Naive thymus-derived CD4-positive, alpha-beta T cell (primary cell): ENCODE data around the gene GPX8. TPM values are rescaled to one million over a fixed set of nuclear protein-coding genes. Genes with fewer than 3 reads are reported as not detected.

Source experiments
- ATAC-seq: fragments of 150-1000 bp; cut with Tn5 transposase; 2 replicates; pipeline ENCODE4 v1.10.0; 2021; ENCODE audit warnings: mild to moderate bottlenecking, moderate library complexity
- CTCF ChIA-PET: fragments of 350-600 bp; sonication (Branson Sonifier 250); formaldehyde crosslinking; loops from one replicate; lab custom pipeline; 2021; ENCODE audit warnings: antibody characterized with exemption; lab: Charles Lee
- POLR2A ChIA-PET: fragments of 350-600 bp; sonication (Branson Sonifier 250); formaldehyde crosslinking; loops from one replicate; lab custom pipeline; 2021; ENCODE audit warnings: antibody characterized with exemption, inconsistent platforms; lab: Charles Lee
- DNase-seq, 9 donors: peaks; one replicate each; pipeline versions ENCODE4 v3.0.0 to v3.0.0-alpha.2; 2020 to 2022; ENCODE audit warnings: mixed read lengths in 1 of 9
- H3K27ac ChIP-seq: one replicate; pipeline ENCODE4 v1.7.0; 2013; ENCODE audit warnings: mild to moderate bottlenecking, low read depth, low read length, moderate library complexity
- H3K27me3 ChIP-seq, 2 donors: one replicate each; pipeline ENCODE4 v1.7.0; 2013; ENCODE audit warnings: low read length in 2 of 2, mild to moderate bottlenecking in 2 of 2, moderate library complexity in 2 of 2; ENCODE audit not compliant: control insufficient read depth in 2 of 2, insufficient read depth in 2 of 2
- H3K36me3 ChIP-seq, 3 experiments: 1 replicate in 2 of 3; 2 replicates in 1 of 3; pipeline ENCODE4 v1.7.0; 2013; ENCODE audit warnings: low read length in 3 of 3, mild to moderate bottlenecking in 3 of 3, moderate library complexity in 1 of 3; ENCODE audit not compliant: insufficient read depth in 3 of 3, control insufficient read depth in 2 of 3
- H3K4me1 ChIP-seq, 2 donors: one replicate each; pipeline ENCODE4 v1.7.0; 2013; ENCODE audit warnings: low read length in 2 of 2, mild to moderate bottlenecking in 2 of 2, moderate library complexity in 1 of 2; ENCODE audit not compliant: control insufficient read depth in 2 of 2, insufficient read depth in 2 of 2
- H3K4me3 ChIP-seq: 2 replicates; pipeline ENCODE4 v1.7.0; 2013; ENCODE audit warnings: mild to moderate bottlenecking, low read length
- H3K9me3 ChIP-seq, 3 experiments: 1 replicate in 2 of 3; 2 replicates in 1 of 3; pipeline ENCODE4 v1.7.0; 2013; ENCODE audit warnings: low read length in 3 of 3; ENCODE audit not compliant: control insufficient read depth in 2 of 3
- H3K27ac Mint-ChIP-seq, 9 donors: one replicate each; pipeline ENCODE4 v1.8.0; 2020 to 2022; ENCODE audit warnings: mixed read lengths in 9 of 9, mild to moderate bottlenecking in 8 of 9, moderate library complexity in 5 of 9, inconsistent platforms in 2 of 9
- H3K27me3 Mint-ChIP-seq, 5 donors: one replicate each; pipeline ENCODE4 v1.8.0; 2021 to 2022; ENCODE audit warnings: mixed read lengths in 5 of 5, mild to moderate bottlenecking in 1 of 5
- H3K36me3 Mint-ChIP-seq, 5 donors: one replicate each; pipeline ENCODE4 v1.8.0; 2020 to 2022; ENCODE audit warnings: mixed read lengths in 5 of 5, mild to moderate bottlenecking in 3 of 5, inconsistent platforms in 1 of 5
- H3K4me1 Mint-ChIP-seq, 7 donors: one replicate each; pipeline ENCODE4 v1.8.0; 2020 to 2022; ENCODE audit warnings: mixed read lengths in 7 of 7, mild to moderate bottlenecking in 3 of 7, inconsistent platforms in 1 of 7
- H3K4me3 Mint-ChIP-seq, 10 donors: one replicate each; pipeline ENCODE4 v1.8.0; 2020 to 2022; ENCODE audit warnings: mild to moderate bottlenecking in 10 of 10, mixed read lengths in 10 of 10, moderate library complexity in 6 of 10, inconsistent platforms in 2 of 10
- H3K9me3 Mint-ChIP-seq, 11 donors: one replicate each; pipeline ENCODE4 v1.8.0; 2020 to 2022; ENCODE audit warnings: mixed read lengths in 11 of 11, mild to moderate bottlenecking in 4 of 11, inconsistent platforms in 1 of 11, moderate library complexity in 1 of 11
- intact Hi-C, 2 donors: fragments of 100-400 bp; cut with micrococcal nuclease; formaldehyde crosslinking; loops; one replicate each; pipeline ENCODE4 v1.15.1; 2023
- polyA plus RNA-seq, 2 donors: library from polyadenylated mRNA; unstranded; fragments of 300-500 nt; fragmentation: Illumina TruSeq; gene quantifications; one replicate each; pipeline ENCODE4 v1.2.3, GENCODE V29; 2021
- total RNA-seq, 6 experiments: library from RNA in 5 of 6; stranded (reverse) in 5 of 6; gene quantifications; 1 replicate in 5 of 6; 2 replicates in 1 of 6; pipeline ENCODE4 v1.2.3 and lab custom pipeline; 2021 to 2026

GPX8 gene
- total and polyA plus RNA-seq, 7 experiments from 2014 or later = not detected

DNA sequence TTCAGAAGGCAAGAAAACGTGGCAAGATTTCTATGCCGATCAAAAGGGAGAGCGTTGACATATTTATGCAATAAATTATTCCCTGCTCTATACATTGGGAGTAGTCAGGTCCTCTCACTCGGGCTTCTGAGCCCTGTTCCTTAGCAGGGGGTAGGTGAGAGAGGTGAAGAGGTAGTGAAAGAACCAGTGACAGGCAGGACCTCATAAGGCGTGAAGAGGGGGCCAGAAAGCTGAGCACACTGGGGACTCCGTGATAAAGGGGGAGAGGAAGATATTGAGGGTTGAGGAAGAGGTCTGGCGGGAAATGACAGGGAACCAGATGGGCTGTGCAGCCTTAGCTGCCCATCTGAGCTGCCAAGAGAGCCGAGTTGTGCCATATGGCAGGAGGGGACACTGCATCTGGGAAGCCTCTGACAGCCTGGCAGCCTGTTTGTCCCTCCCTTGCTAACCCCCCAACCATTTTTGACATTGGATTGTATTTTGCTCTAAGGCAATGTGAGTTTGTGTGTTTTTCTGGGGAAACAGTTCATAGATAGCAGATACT lies 13.8 kb downstream of the GPX8 start:
- peak in 4 of 9 donors; percentile 13 to 21 (median 18) for DNase-seq
- Histone ChIP-seq H3K4me1 (peaks cover 14 to 25% of the 10 kb centered on the region in 2 donors), H3K9me3 (no peaks in the 10 kb centered on the region), H3K27ac (no peak overlapping the region), H3K36me3 (no peaks in the 10 kb centered on the region), H3K27me3 (peaks cover 25 to 46% of the 10 kb centered on the region in 2 donors), H3K4me3 (peak overlapping the region; percentile 33)
- Mint-ChIP-seq H3K27me3 (peaks cover 72 to 87% (median 79%) of the 10 kb centered on the region in 5 donors), H3K27ac (peak overlapping the region in 3 of 9 donors; percentile 45 to 80 (median 66)), H3K4me1 (peaks cover 23 to 50% (median 37%) of the 10 kb centered on the region in 7 donors), H3K36me3 (peaks cover 0 to 3% (median 0%) of the 10 kb centered on the region in 5 donors), H3K9me3 (peaks cover 0 to 12% (median 2%) of the 10 kb centered on the region in 11 donors), H3K4me3 (peak overlapping the region; percentile 77 to 94 (median 87))
- ChIA-PET POLR2A (no interaction called here), CTCF (no interaction called here)
- ATAC-seq = peak; percentile 1
- intact Hi-C loops = loop anchor here (1.0 to 10.0 kb wide), 12 partner anchors 59 to 1029 kb away; partner anchors contain the start of genes CCNO (in 2 of the 2), SNX18 (in 2 of the 2), ARL15 (in 1 of the 2) and PLPP1 (in 1 of the 2)

DNA sequence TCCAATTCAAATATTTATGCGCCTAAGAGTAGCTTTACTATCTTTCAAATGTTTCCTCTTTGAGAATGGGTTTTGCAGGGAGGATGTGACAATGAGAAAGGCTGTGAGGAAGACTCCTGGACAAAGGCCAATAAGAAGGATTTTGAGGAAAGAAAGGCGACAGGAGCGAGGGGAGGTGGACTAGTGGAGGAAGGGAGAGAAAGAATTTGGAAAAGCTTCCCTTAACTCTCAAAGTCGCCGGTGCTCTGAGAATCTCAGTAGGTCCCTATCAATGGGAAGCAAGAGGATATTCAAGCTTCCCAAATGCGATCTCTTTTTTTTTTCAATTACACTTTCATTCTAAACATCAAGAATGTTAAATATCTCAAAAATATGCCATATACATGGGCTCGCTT lies 15.8 kb downstream of the GPX8 start:
- Histone ChIP-seq H3K4me3 (no peak overlapping the region), H3K27me3 (peaks cover 21 to 42% of the 10 kb centered on the region in 2 donors), H3K4me1 (peaks cover 14 to 25% of the 10 kb centered on the region in 2 donors), H3K27ac (no peak overlapping the region), H3K9me3 (no peaks in the 10 kb centered on the region), H3K36me3 (no peaks in the 10 kb centered on the region)
- intact Hi-C loops = loop anchor here in 1 of 2 donors (2.0 to 10.0 kb wide), 2 partner anchors 359 to 861 kb away; partner anchors contain the start of genes ARL15 and PLPP1
- Mint-ChIP-seq H3K4me1 (peaks cover 23 to 50% (median 37%) of the 10 kb centered on the region in 7 donors), H3K27ac (no peak overlapping the region), H3K27me3 (peaks cover 78 to 92% (median 84%) of the 10 kb centered on the region in 5 donors), H3K36me3 (peaks cover 0 to 3% (median 0%) of the 10 kb centered on the region in 5 donors), H3K9me3 (peaks cover 0 to 12% (median 2%) of the 10 kb centered on the region in 11 donors), H3K4me3 (peak overlapping the region; percentile 23 to 81 (median 49))
- DNase-seq = no peak
- CTCF ChIA-PET = interaction anchor here (0.6 to 1.2 kb wide), 5 partner anchors 13 to 707 kb away, joined by 3 to 7 read pairs (median 3); no protein-coding TSS in a partner anchor
- POLR2A ChIA-PET = interaction anchor here (0.6 to 0.8 kb wide), 3 partner anchors 8 to 692 kb away, joined by 3 to 4 read pairs (median 3); partner anchors contain the start of gene IL31RA
- no peak for ATAC-seq

DNA sequence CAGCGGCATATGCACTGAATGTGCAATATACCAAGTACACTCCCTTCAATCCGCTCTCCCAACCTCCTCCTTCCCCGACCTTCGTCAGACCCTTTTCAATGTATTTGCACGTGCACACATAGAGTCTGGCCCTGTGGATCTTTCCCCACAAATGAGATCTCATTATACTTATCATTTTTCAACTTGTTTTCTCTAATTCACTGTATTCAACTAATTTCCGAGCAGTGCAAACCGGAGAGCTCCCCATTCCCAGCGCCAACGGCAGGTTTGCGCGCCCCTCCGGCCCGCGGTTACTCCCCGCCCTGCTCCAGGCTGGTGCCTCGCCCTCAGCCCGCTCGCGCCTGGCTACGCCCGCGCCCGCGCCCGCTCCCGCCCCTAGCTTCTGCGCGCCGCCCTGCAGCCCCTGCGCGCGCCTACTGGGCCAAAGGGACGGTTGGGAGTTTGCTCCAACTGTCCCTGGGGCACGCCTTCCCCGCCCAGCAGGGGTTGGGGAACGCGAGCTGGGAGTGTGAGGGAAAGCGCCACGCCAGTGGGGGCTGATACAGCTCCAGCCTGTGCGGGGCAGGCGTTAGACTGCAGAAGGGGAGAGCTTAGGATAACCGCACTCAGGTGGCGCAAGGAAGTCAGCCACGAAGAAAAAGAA lies 16.3 kb downstream of the GPX8 start:
- Mint-ChIP-seq H3K4me3 (peak overlapping the region; percentile 1 to 81 (median 38)), H3K36me3 (peaks cover 0 to 3% (median 0%) of the 10 kb centered on the region in 5 donors), H3K4me1 (peaks cover 23 to 50% (median 37%) of the 10 kb centered on the region in 7 donors), H3K9me3 (peaks cover 0 to 12% (median 2%) of the 10 kb centered on the region in 11 donors), H3K27ac (no peak overlapping the region), H3K27me3 (peaks cover 83 to 93% (median 85%) of the 10 kb centered on the region in 5 donors)
- ATAC-seq (no peak), DNase-seq (peak in 4 of 9 donors; percentile 7 to 53 (median 13))
- Histone ChIP-seq H3K36me3 (no peaks in the 10 kb centered on the region), H3K27ac (no peak overlapping the region), H3K9me3 (no peaks in the 10 kb centered on the region), H3K27me3 (peaks cover 21 to 42% of the 10 kb centered on the region in 2 donors), H3K4me3 (no peak overlapping the region), H3K4me1 (peaks cover 14 to 25% of the 10 kb centered on the region in 2 donors)
- ChIA-PET CTCF (interaction anchor here (0.6 to 1.2 kb wide), 4 partner anchors 15 to 706 kb away, joined by 3 to 7 read pairs (median 3); no protein-coding TSS in a partner anchor), POLR2A (interaction anchor here (0.6 to 0.8 kb wide), 2 partner anchors 8 to 692 kb away, joined by 3 to 4 read pairs; no protein-coding TSS in a partner anchor)
- intact Hi-C loops = loop anchor here in 1 of 2 donors (10.0 kb wide), 1 partner anchor 861 kb away; the partner anchor contains the start of gene ARL15

DNA sequence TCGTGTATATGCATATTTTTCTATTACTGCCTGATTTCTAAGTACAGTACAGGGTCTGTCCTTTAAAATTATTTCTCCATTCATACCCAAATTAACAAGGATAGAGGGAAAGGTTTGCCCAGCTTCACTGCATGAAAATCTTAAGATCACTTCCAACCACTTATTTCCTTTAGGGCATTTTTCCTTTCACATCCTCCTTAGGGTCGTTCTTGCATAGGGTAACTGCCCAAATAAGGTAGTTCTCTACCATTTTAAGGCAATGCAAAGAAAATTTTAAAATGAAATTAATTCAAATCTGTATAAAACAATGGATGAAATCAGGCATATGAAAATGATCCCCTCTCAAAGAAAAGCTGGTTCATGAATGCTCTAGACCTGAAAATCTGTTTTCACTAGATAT lies 17.1 kb downstream of the GPX8 start:
- ChIA-PET CTCF (no interaction called here), POLR2A (interaction anchor here (0.6 kb wide), 1 partner anchor 46 kb away, joined by 5 read pairs; no protein-coding TSS in a partner anchor)
- Histone ChIP-seq H3K9me3 (no peaks in the 10 kb centered on the region), H3K36me3 (no peaks in the 10 kb centered on the region), H3K4me1 (peaks cover 14 to 25% of the 10 kb centered on the region in 2 donors), H3K4me3 (no peak overlapping the region), H3K27me3 (peaks cover 21 to 42% of the 10 kb centered on the region in 2 donors), H3K27ac (no peak overlapping the region)
- peaks cover 0 to 12% (median 2%) of the 10 kb centered on the region in 11 donors for H3K9me3 Mint-ChIP-seq
- H3K36me3 Mint-ChIP-seq = peaks cover 0 to 3% (median 0%) of the 10 kb centered on the region in 5 donors
- H3K4me1 Mint-ChIP-seq = peaks cover 23 to 48% (median 37%) of the 10 kb centered on the region in 7 donors
- DNase-seq = no peak
- ATAC-seq = no peak
- intact Hi-C loops = loop anchor here in 1 of 2 donors (10.0 kb wide), 1 partner anchor 862 kb away; the partner anchor contains the start of gene ARL15
- H3K4me3 Mint-ChIP-seq = peak overlapping the region in 4 of 10 donors; percentile 24 to 50 (median 43)
- no peak overlapping the region for H3K27ac Mint-ChIP-seq
- H3K27me3 Mint-ChIP-seq = peaks cover 87 to 95% (median 91%) of the 10 kb centered on the region in 5 donors

DNA sequence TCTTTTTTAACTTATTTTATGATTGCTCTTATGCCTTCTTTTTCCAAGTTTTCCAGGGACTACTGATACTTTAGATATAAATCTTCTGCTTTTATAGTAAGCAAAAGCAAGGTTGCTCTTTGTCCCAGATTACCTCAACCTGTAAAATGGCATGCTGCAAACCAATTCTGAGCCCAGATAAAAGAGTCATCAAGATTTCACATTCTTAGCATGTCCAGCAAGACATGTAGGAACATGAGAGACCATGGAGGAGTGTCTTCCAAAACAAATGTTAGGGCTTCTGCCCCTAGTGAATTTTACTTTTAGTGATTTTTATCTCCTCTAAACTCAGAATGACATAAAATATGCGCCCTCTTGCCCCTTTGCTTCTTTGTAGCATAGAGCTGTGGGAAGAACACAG lies 20.0 kb downstream of the GPX8 start:
- Mint-ChIP-seq H3K27me3 (peaks cover 74 to 88% (median 76%) of the 10 kb centered on the region in 5 donors), H3K9me3 (peaks cover 0 to 15% (median 2%) of the 10 kb centered on the region in 11 donors), H3K4me3 (no peak overlapping the region), H3K27ac (no peak overlapping the region), H3K36me3 (peaks cover 0 to 3% (median 0%) of the 10 kb centered on the region in 5 donors), H3K4me1 (peaks cover 14 to 27% (median 20%) of the 10 kb centered on the region in 7 donors)
- ATAC-seq (no peak), DNase-seq (no peak)
- Histone ChIP-seq H3K27ac (no peak overlapping the region), H3K27me3 (peaks cover 20 to 24% of the 10 kb centered on the region in 2 donors), H3K4me1 (peaks cover 4 to 9% of the 10 kb centered on the region in 2 donors), H3K9me3 (no peaks in the 10 kb centered on the region), H3K36me3 (no peaks in the 10 kb centered on the region), H3K4me3 (no peak overlapping the region)
- CTCF ChIA-PET = no interaction called here
- POLR2A ChIA-PET = no interaction called here
- intact Hi-C loops = no loop called here

DNA sequence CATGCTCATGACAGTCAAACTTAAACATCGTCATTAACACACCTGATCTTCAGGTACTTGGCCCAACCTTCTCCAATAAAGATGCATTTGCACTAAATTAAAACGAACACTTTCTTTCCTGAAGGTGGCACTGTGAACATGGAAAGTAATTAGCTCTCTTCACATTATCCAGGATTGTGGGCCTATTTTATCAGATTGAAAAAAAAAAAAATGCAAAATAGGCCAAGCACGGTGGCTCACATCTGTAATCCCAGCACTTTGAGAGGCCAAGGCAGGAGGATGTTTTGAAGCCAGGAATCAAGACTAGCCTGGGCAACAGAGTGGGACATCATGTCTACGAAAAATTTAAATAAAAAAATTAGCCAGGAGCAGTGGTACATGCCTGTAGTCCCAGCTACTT lies 27.4 kb downstream of the GPX8 start:
- Mint-ChIP-seq H3K9me3 (peaks cover 0 to 9% (median 0%) of the 10 kb centered on the region in 11 donors), H3K4me1 (no peaks in the 10 kb centered on the region), H3K36me3 (no peaks in the 10 kb centered on the region), H3K4me3 (no peak overlapping the region), H3K27me3 (peaks cover 45 to 77% (median 62%) of the 10 kb centered on the region in 5 donors), H3K27ac (no peak overlapping the region)
- no peak overlapping the region for H3K4me3 ChIP-seq
- no peaks in the 10 kb centered on the region for H3K4me1 ChIP-seq
- no peaks in the 10 kb centered on the region for H3K9me3 ChIP-seq
- H3K27ac ChIP-seq = no peak overlapping the region
- DNase-seq = no peak
- no peaks in the 10 kb centered on the region for H3K36me3 ChIP-seq
- no peak for ATAC-seq
- POLR2A ChIA-PET = no interaction called here
- CTCF ChIA-PET = no interaction called here
- intact Hi-C loops = no loop called here
- H3K27me3 ChIP-seq = peaks cover 0 to 9% of the 10 kb centered on the region in 2 donors
